OCI-LY1 (cell line): ENCODE measurements around the gene RAD51B.

Experiments
- EZH2 ChIP-seq: fragments of 200-600 bp; sonication (generic), shearing (Covaris generic); IDR thresholded peaks from 2 replicates; pipeline ENCODE4 v1.8.0; 2017; ENCODE audit warnings: borderline replicate concordance, mixed run types, mild to moderate bottlenecking, antibody characterized with exemption, low read length, moderate library complexity, mixed read lengths
- TF ChIP-seq, protein P1 (sequence below): fragments of 200-600 bp; sonication (generic), shearing (Covaris generic); IDR thresholded peaks from 2 replicates; pipeline ENCODE4 v1.5.1; 2017; ENCODE audit warnings: mild to moderate bottlenecking, antibody characterized with exemption, low read length, moderate library complexity, mixed read lengths

GRCh38 chr14:68461086-68461485 lies 641.5 kb downstream of the RAD51B start:
- TF ChIP-seq, protein P1, sequence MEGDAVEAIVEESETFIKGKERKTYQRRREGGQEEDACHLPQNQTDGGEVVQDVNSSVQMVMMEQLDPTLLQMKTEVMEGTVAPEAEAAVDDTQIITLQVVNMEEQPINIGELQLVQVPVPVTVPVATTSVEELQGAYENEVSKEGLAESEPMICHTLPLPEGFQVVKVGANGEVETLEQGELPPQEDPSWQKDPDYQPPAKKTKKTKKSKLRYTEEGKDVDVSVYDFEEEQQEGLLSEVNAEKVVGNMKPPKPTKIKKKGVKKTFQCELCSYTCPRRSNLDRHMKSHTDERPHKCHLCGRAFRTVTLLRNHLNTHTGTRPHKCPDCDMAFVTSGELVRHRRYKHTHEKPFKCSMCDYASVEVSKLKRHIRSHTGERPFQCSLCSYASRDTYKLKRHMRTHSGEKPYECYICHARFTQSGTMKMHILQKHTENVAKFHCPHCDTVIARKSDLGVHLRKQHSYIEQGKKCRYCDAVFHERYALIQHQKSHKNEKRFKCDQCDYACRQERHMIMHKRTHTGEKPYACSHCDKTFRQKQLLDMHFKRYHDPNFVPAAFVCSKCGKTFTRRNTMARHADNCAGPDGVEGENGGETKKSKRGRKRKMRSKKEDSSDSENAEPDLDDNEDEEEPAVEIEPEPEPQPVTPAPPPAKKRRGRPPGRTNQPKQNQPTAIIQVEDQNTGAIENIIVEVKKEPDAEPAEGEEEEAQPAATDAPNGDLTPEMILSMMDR, result no peak
- TF ChIP-seq EZH2, result no peak
